C1 segment of cervical spinal cord (tissue), 14 donors: ENCODE measurements around the gene KCTD20.
"Not testable (repeated sequence)": the region's sequence is repeated elsewhere in the genome, so short reads cannot be mapped to it uniquely, and the experiment has no call there.

Experiments used
- DNase-seq, 14 donors: peaks; one replicate each; lab custom pipeline; 2025; lab: John Stamatoyannopoulos, UW

The KCTD20 gene

DNA sequence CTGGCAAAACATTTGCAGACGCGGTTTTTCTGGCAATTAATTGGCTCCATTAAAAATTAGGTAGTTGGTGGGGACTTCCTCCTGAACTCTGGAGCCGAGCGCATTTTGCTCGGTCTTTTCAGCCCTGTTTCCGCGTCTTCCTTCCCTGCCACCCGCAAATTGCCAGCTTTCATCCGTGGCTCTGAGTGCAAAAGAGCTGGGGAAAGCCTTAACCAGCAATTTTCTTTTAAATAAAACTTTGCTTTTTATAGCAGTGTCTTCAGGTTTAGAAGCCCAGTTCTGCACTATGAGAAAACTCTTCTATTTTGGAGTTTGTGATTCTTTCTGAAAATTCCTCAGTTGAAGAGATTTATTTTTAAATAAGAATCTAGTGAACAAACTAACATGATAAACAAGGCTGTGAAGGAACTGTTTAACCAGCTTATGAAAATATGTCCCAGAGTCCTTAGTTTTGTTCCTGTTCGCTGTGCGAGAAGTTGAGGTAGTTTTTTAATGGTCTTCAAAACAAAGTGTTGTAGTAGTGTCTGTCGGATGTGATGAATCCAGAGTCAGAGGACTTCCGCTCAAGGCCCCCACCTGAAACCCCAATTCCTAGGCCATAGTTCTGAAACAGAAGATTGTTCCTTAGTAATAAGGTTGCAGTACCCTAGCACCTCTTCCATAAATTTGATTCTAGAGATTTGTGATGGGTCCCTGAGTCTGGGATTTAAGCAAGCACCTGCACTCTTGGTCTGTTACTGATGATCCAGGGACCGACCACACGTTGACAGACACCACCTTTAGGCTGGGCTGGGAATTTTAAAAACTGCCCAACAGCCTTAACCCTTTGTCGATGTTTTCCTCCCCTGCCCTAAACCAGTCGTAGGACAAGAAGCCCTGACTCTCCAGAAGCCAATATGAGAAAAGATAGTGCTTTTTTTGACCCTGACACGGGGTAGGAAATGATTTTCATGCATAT, 950 bp downstream of the KCTD20 start:
- DNase-seq: peak in 5 of 14 donors; percentile 5 to 50 (median 24)

GRCh38 chr6:36444470-36444869, 1.7 kb downstream of the KCTD20 start:
- no peak for DNase-seq

GRCh38 chr6:36445621-36446020, 2.8 kb downstream of the KCTD20 start:
- DNase-seq: no peak

- not testable (repeated sequence) for DNase-seq
Observed at GRCh38 chr6:36449173-36449572, 6.4 kb downstream of the KCTD20 start.

GRCh38 chr6:36452897-36453296, 10.1 kb downstream of the KCTD20 start:
- DNase-seq: not testable (repeated sequence)

DNA sequence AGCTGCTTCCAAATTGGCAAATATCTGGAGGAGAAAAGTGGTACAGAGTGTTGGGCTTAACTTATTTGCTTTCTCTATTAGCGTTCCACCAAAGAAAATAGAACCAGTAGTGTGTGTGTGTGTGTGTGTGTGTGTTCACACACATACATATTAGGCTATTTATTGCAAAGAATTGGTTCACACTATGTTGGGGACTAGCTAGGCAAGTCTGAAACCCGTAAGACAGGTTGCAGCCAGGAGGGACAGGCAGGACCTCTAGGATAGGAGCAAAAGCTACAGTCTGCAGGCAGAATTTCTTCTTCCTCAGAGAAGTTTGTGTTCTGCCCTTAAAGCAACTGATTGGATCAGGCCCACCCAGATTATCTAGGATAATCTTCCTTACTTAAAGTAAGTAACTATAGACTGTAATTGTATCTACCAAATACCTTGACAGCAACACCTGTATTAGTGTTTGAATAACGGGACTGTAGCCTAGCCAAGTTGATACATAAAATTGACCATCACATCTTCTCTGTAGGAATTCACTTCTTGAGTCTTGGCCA, 12.8 kb downstream of the KCTD20 start:
- no peak for DNase-seq

DNA sequence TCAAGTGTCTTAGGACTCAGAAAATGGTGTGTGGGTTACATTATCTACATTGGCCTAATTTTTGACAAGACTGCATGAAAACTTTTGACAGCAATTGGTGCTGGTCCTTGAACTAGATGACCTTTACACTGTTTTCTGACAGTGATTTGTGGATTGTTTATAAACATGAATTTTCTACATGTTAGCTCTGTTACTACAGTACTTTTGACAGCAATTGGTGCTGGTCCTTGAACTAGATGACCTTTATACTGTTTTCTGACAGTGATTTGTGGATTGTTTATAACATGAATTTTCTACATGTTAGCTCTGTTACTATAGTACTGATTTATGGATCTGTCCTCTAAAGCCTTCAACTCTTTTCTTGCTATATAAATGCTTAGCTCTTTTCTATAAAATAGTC, 16.7 kb downstream of the KCTD20 start:
- DNase-seq: no peak

GRCh38 chr6:36460916-36461315, 18.1 kb downstream of the KCTD20 start:
- no peak for DNase-seq

DNA sequence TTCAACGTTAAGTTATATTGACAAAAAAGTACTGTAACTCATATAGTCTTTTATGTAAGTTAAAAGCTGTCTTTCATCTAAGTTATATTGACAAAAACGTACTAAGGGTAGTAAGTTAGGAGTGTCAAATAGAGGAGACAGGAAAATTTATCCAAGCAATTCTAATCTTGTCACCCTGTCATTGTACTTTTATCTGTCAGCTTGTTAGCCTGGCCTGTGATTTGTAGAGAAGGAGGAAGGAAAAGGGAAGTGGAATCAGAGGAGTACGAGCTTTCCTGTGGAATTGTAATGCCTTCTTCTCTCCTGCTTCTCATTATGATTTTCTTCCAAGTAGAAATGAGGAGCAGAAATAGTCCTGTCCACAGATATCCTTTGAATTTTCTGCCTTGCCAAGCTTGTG, 18.8 kb downstream of the KCTD20 start:
- no peak for DNase-seq

- no peak for DNase-seq
Observed at GRCh38 chr6:36463676-36464075, 20.9 kb downstream of the KCTD20 start.

DNA sequence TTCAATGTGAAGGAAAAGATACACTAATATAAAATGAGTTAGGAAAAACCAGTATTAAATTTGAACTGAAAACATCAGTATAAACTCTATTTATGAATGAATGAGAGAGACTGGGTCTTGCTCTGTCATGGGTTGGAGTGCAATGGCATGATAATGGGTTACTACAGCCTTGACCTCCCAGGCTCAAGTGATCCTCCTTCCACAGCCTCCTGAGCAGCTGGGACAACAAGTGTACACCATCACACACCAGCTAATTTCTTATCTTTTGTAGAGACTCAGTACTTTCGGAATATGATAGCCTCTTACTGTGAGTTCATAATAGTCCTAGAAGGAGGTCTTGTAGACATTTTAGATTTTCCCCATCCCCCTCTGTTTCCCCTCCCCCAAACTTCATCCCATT, 21.4 kb downstream of the KCTD20 start:
- no peak for DNase-seq

DNA sequence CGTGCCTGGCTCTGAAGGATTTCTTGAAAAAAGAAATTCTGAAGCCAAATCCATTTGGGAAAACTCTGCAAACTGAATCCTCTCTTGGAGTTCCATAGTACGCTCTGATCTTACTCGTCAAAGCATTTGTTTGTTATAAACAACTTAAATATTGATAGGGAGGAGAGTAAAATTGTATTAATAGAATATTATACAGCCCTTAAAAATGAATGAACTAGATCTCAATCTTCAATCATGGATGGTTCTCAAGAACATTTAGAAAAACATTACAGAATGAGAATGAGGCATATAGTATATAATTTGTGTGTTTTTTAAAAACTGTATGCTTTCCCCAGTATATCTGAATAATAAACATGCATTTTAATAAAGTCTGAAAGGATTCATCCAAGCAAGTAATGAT, 24.8 kb downstream of the KCTD20 start:
- DNase-seq: no peak

- no peak for DNase-seq
Observed at GRCh38 chr6:36469148-36469661, 26.4 kb downstream of the KCTD20 start.

DNA sequence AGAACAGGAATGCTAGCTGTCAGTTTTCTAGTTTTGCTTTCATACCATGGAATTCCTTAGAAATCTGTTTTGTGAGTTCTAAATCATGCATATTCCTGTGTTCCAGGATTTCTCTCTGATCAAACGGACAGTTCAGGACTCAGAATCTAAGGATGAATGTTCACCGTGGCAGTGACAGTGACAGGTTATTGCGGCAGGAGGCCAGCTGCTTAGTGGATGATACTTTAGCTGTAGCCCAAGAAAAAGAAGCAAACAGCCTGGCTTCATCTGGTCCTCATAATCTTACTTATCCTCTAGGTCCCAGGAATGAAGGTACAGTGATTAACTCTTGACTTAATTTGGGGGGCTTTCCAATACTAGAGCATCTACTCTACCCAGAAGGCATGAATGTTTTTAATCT, 27.1 kb downstream of the KCTD20 start:
- no peak for DNase-seq

- DNase-seq: no peak
Observed at GRCh38 chr6:36478051-36478526, 35.3 kb downstream of the KCTD20 start.

DNA sequence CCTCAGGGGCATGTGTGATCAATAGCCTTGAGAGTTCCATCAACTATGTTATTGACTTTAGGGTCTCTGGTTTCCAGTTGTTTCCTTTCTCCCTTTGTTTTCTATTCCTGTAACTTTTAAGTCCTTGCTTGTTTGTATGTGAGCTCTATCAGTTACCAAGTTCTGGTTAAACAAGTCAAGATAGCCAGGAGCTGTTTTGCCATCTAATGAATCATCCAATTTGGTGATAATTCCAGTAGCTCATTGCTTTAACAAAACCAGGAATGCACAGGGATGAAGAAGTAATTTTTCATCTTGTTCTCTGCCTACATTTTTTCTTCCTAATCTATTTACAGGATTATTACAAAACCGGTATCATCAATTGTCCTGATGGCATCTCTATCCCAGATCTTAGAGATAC, 36.5 kb downstream of the KCTD20 start:
- DNase-seq: no peak

DNA sequence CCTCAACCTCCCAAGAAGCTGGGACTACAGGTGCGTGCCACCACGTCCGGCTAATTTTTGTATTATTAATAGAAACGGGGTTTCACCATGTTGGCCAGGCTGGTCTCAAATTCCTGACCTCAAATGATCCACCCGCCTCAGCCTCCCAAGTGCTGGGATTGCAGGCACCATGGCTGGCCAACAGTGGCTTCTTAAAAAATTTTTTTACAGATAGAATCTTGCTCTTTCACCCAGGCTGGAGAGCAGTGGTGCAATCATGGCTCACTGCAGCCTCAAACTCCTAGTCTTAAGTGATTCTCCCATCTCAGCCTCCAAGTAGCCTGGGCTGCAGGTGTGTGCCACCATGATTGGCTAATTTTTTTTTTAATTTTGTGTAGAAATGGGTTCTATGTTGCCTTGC, 40.5 kb downstream of the KCTD20 start:
- DNase-seq: not testable (repeated sequence)

DNA sequence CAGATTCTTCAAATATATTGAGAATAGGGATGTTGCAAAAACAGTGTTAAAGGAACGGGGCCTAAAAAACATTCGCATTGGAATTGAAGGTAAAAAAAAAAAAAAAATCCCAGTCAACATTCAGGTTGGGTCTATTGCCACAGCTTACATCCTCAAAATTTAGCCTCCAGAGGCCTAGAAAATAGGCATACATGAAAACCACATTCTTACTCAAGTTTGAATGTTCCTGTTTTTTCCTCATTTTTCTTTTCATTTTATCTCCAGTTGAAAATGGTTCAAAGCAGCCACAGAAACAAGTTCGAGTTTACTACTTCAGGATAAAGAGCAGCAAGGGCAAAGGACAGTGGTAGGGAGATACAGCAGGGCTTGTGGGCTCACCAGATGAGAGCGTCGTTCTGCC, 41.9 kb downstream of the KCTD20 start:
- DNase-seq: no peak

GRCh38 chr6:36487698-36488097, 44.9 kb downstream of the KCTD20 start:
- DNase-seq: no peak

DNA sequence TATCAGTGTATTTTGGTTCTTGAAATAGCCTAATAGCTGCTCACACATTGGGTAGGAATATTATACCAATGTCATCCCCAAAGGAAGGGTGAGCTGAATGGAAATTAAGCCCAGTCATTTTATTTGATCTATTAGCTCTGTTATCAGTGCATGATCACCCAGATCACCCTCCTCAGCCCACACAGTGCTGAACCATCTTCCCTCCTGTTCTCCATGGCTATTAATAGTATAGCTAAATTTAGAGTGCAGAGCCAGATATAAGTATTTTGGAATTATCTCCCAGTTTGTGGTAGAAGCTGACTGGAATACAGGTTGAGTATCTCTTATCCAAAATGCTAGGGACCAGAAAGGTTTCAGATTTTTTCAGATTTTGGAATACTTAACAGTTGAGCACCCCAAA, 45.4 kb downstream of the KCTD20 start:
- no peak for DNase-seq

GRCh38 chr6:36489426-36489825, 46.6 kb downstream of the KCTD20 start:
- no peak for DNase-seq

GRCh38 chr6:36491378-36491965, 48.7 kb downstream of the KCTD20 start:
- no peak for DNase-seq
